Gastrocnemius medialis (tissue), 4 donors: ENCODE data around the gene BIRC7. TPM values are rescaled to one million over a fixed set of nuclear protein-coding genes. Genes with fewer than 3 reads are reported as not detected.

Source experiments
- ATAC-seq, 2 donors: fragments of 150-250 bp; one replicate each; pipeline ENCODE4 v1.9.1; 2016
- DNase-seq, 2 donors: peaks; one replicate each; pipeline ENCODE4 v3.0.0-alpha.2; 2019
- H3K27ac ChIP-seq, 4 donors: fragments of 200-600 bp; sonication (generic); 1 replicate in 1 of 4; 2 replicates in 3 of 4; pipeline ENCODE4 v1.5.1; 2016 to 2018; ENCODE audit warnings: mild to moderate bottlenecking in 2 of 4, moderate library complexity in 1 of 4
- H3K27me3 ChIP-seq, 3 donors: fragments of 200-600 bp; sonication (generic) in 2 of 3; 1 replicate in 1 of 3; 2 replicates in 2 of 3; pipeline versions ENCODE4 v1.5.1 to v1.6.0; 2016 to 2019; ENCODE audit warnings: mild to moderate bottlenecking in 1 of 3, moderate library complexity in 1 of 3
- H3K36me3 ChIP-seq, 2 donors: fragments of 200-600 bp; sonication (generic) in 1 of 2; one replicate each; pipeline ENCODE4 v1.5.1; 2017 to 2018
- H3K4me1 ChIP-seq, 2 donors: fragments of 200-600 bp; sonication (generic) in 1 of 2; one replicate each; pipeline ENCODE4 v1.5.1; 2016 to 2017; ENCODE audit warnings: mild to moderate bottlenecking in 2 of 2
- H3K4me3 ChIP-seq, 4 donors: fragments of 200-600 bp; sonication (generic) in 3 of 4; 1 replicate in 1 of 4; 2 replicates in 3 of 4; pipeline ENCODE4 v1.5.1; 2016 to 2019; ENCODE audit warnings: mild to moderate bottlenecking in 2 of 4
- H3K9me3 ChIP-seq, 3 donors: fragments of 200-600 bp; sonication (generic) in 2 of 3; 1 replicate in 1 of 3; 2 replicates in 2 of 3; pipeline ENCODE4 v1.5.1; 2016 to 2019
- CTCF ChIP-seq, 5 experiments: fragments of 450-650 bp in 3 of 5; fragments of 200-600 bp in 2 of 5; sonication (generic) in 2 of 5; IDR thresholded peaks in 4 of 5; conservative IDR thresholded peaks in 1 of 5; 1 replicate in 4 of 5; 2 replicates in 1 of 5; pipeline ENCODE4 v1.5.1; 2016 to 2019; ENCODE audit warnings: antibody characterized with exemption in 5 of 5, mild to moderate bottlenecking in 3 of 5, moderate library complexity in 3 of 5
- POLR2A ChIP-seq, 2 donors: fragments of 450-650 bp; IDR thresholded peaks; one replicate each; pipeline ENCODE4 v1.6.1; 2017; ENCODE audit warnings: antibody characterized with exemption in 2 of 2, mild to moderate bottlenecking in 2 of 2, moderate library complexity in 2 of 2
- in situ Hi-C, 4 donors: fragments of 200-750 bp; cut with MboI; loops; one replicate each; pipeline versions ENCODE4 v1.15.0 to v1.8.0; 2017; ENCODE audit warnings: low sequenced_read_pairs in 4 of 4
- intact Hi-C: fragments of 100-400 bp; cut with DNase I; formaldehyde crosslinking; loops from one replicate; pipeline ENCODE4 v1.15.1; 2023; ENCODE audit warnings: low total_unique reads
- total RNA-seq, 4 donors: library from RNA; depleted of rRNA; stranded (reverse); fragments of >200 nt; gene quantifications; one replicate each; pipeline versions ENCODE4 v1.1.0 to v1.2.3, GENCODE V29; 2016

BIRC7 gene
- total RNA-seq = not detected

- H3K4me3 ChIP-seq = no peak within 1 kb of the TSS
- H3K9me3 ChIP-seq = no peaks in the 10 kb centered on the region
- no peaks in the 10 kb centered on the region for H3K4me1 ChIP-seq
- in situ Hi-C loops (no loop called here), intact Hi-C loops (no loop called here)
- no peak for TF ChIP-seq POLR2A (IDR thresholded peaks at IDR 0.05)
- no peak for TF ChIP-seq CTCF (IDR thresholded peaks at IDR 0.05 in 4 of 5, conservative IDR thresholded peaks at IDR 0.05 in 1 of 5)
- DNase-seq = no peak
- no peak within 1 kb of the TSS for H3K27ac ChIP-seq
- no peak for ATAC-seq
- peaks cover 18 to 39% (median 23%) of the 10 kb centered on the region in 3 donors for H3K27me3 ChIP-seq
- H3K36me3 ChIP-seq = no peaks in the 10 kb centered on the region
Measured at GRCh38 chr20:63235399-63235983, at the start of gene BIRC7. Gene BIRC7 (plus strand): TSS chr20:63235905. CDS start chr20:63236097, 192 bp downstream.

- peaks cover 1 to 12% (median 12%) of the 10 kb centered on the region in 3 donors for H3K27me3 ChIP-seq
- TF ChIP-seq POLR2A (IDR thresholded peaks at IDR 0.05) = no peak
- TF ChIP-seq CTCF (IDR thresholded peaks at IDR 0.05 in 4 of 5, conservative IDR thresholded peaks at IDR 0.05 in 1 of 5) = no peak
- intact Hi-C loops (no loop called here), in situ Hi-C loops (no loop called here)
- no peak for DNase-seq
- no peak overlapping the region for H3K27ac ChIP-seq
- H3K36me3 ChIP-seq = no peaks in the 10 kb centered on the region
- no peaks in the 10 kb centered on the region for H3K4me1 ChIP-seq
- ATAC-seq = no peak
- H3K9me3 ChIP-seq = no peaks in the 10 kb centered on the region
- H3K4me3 ChIP-seq = no peak overlapping the region
Measured at GRCh38 chr20:63186084-63186483, 49.6 kb upstream of the BIRC7 start.

- H3K9me3 ChIP-seq = no peaks in the 10 kb centered on the region
- DNase-seq (no peak), ATAC-seq (no peak)
- no peaks in the 10 kb centered on the region for H3K4me1 ChIP-seq
- peaks cover 0 to 8% (median 7%) of the 10 kb centered on the region in 3 donors for H3K27me3 ChIP-seq
- no peak for TF ChIP-seq POLR2A (IDR thresholded peaks at IDR 0.05)
- TF ChIP-seq CTCF (IDR thresholded peaks at IDR 0.05 in 4 of 5, conservative IDR thresholded peaks at IDR 0.05 in 1 of 5) = no peak
- in situ Hi-C loops (no loop called here), intact Hi-C loops (no loop called here)
- H3K4me3 ChIP-seq = no peak overlapping the region
- no peak overlapping the region for H3K27ac ChIP-seq
- H3K36me3 ChIP-seq = no peaks in the 10 kb centered on the region
Measured at GRCh38 chr20:63186528-63187316, 49.0 kb upstream of the BIRC7 start.

- TF ChIP-seq CTCF (IDR thresholded peaks at IDR 0.05 in 4 of 5, conservative IDR thresholded peaks at IDR 0.05 in 1 of 5) (no peak), POLR2A (IDR thresholded peaks at IDR 0.05) (no peak)
- Histone ChIP-seq H3K36me3 (no peaks in the 10 kb centered on the region), H3K4me1 (no peaks in the 10 kb centered on the region), H3K9me3 (no peaks in the 10 kb centered on the region), H3K27me3 (peaks cover 0 to 7% (median 6%) of the 10 kb centered on the region in 3 donors), H3K27ac (no peak overlapping the region), H3K4me3 (no peak overlapping the region)
- ATAC-seq (no peak), DNase-seq (no peak)
- intact Hi-C loops = no loop called here
- in situ Hi-C loops = no loop called here
Measured at GRCh38 chr20:63187338-63188158, 48.2 kb upstream of the BIRC7 start.
